GM12872 (cell line): ENCODE measurements around the gene OGFOD2.
A peak's percentile ranks its signal among the peaks of the same experiment; 100 is the strongest.

Experiments used
- CTCF ChIP-seq: IDR thresholded peaks from 3 replicates; pipeline ENCODE4 v1.5.1; 2011; ENCODE audit warnings: low read depth, mild to moderate bottlenecking, low read length, moderate library complexity; ENCODE audit not compliant: insufficient read depth

Gene OGFOD2

GRCh38 chr12:122989225-122989839 is 14.3 kb downstream of the OGFOD2 start:
- TF ChIP-seq CTCF = 0 out of 3 replicates have a peak, but pooled peaks have one; percentile 19

- no peak for TF ChIP-seq CTCF
Measured at GRCh38 chr12:122989874-122990419, 14.9 kb downstream of the OGFOD2 start.

GRCh38 chr12:122990561-122990960 is 15.5 kb downstream of the OGFOD2 start:
- no peak for TF ChIP-seq CTCF

GRCh38 chr12:122990961-122991622 is 16.0 kb downstream of the OGFOD2 start:
- TF ChIP-seq CTCF = no peak

- TF ChIP-seq CTCF = no peak
Measured at GRCh38 chr12:122991623-122992275, 16.7 kb downstream of the OGFOD2 start.

GRCh38 chr12:122992386-122992785 is 17.3 kb downstream of the OGFOD2 start:
- TF ChIP-seq CTCF = no peak

GRCh38 chr12:122994140-122994675 is 19.2 kb downstream of the OGFOD2 start:
- no peak for TF ChIP-seq CTCF
